Esophagus squamous epithelium (tissue), 5 donors: Measurements from ENCODE around the gene ELK1. TPM values are rescaled to one million over a fixed set of nuclear protein-coding genes. Genes with fewer than 3 reads are reported as not detected.

ENCODE experiments used
- DNase-seq: peaks from one replicate; lab custom pipeline; 2025; lab: John Stamatoyannopoulos, UW
- H3K27ac ChIP-seq, 4 donors: fragments of 200-600 bp; sonication (generic); one replicate each; pipeline ENCODE4 v1.5.1; 2016 to 2019; ENCODE audit warnings: mild to moderate bottlenecking in 1 of 4
- H3K27me3 ChIP-seq, 4 donors: fragments of 200-600 bp; sonication (generic); 1 replicate in 3 of 4; 2 replicates in 1 of 4; pipeline versions ENCODE4 v1.5.1 to v1.6.0; 2017 to 2021; ENCODE audit warnings: antibody characterized with exemption in 1 of 4
- H3K36me3 ChIP-seq, 3 donors: fragments of 200-600 bp; sonication (generic); one replicate each; pipeline ENCODE4 v1.5.1; 2016 to 2019
- H3K4me1 ChIP-seq, 3 donors: fragments of 200-600 bp; sonication (generic); one replicate each; pipeline ENCODE4 v1.5.1; 2017 to 2019
- H3K4me3 ChIP-seq, 4 donors: fragments of 200-600 bp; sonication (generic); 1 replicate in 3 of 4; 2 replicates in 1 of 4; pipeline ENCODE4 v1.5.1; 2016 to 2019; ENCODE audit warnings: mild to moderate bottlenecking in 2 of 4, moderate library complexity in 1 of 4
- H3K9me3 ChIP-seq, 3 donors: fragments of 200-600 bp; sonication (generic); one replicate each; pipeline ENCODE4 v1.5.1; 2016 to 2019
- POLR2A ChIP-seq, 4 donors: fragments of 450-650 bp; IDR thresholded peaks; one replicate each; pipeline ENCODE4 v1.6.1; 2017; ENCODE audit warnings: antibody characterized with exemption in 4 of 4, mild to moderate bottlenecking in 4 of 4, moderate library complexity in 3 of 4
- WGBS, 2 donors: methylation state at CpG; one replicate each; pipeline ENCODE4 v1.1.5; 2018; 5-methylcytosine and 5-hydroxymethylcytosine counted together
- intact Hi-C: fragments of 100-400 bp; cut with DNase I; formaldehyde crosslinking; loops from one replicate; pipeline ENCODE4 v1.15.0; 2022
- total RNA-seq, 4 donors: library from RNA; depleted of rRNA; stranded (reverse); fragments of >200 nt; gene quantifications; one replicate each; pipeline ENCODE4 v1.1.0, GENCODE V29; 2016
- TF ChIP-seq, protein P1 (sequence below), 6 experiments: fragments of 450-650 bp in 4 of 6; fragments of 200-600 bp in 2 of 6; sonication (generic) in 2 of 6; IDR thresholded peaks; one replicate each; pipeline ENCODE4 v1.5.1; 2016 to 2019; ENCODE audit warnings: antibody characterized with exemption in 6 of 6, mild to moderate bottlenecking in 4 of 6, moderate library complexity in 4 of 6
- donor health status: DM: yes; HTN: yes; CAD: no.

ELK1 gene
- total RNA-seq, 4 donors from 2014 or later: 11.4 to 22.6 (median 15.9) TPM

GRCh38 chrX:47634871-47635575 is 15.3 kb downstream of the ELK1 start:
- Histone ChIP-seq H3K4me1 (no peaks in the 10 kb centered on the region), H3K9me3 (peaks cover 0 to 6% (median 0%) of the 10 kb centered on the region in 3 donors), H3K4me3 (no peak overlapping the region), H3K27ac (no peak overlapping the region), H3K27me3 (no peaks in the 10 kb centered on the region), H3K36me3 (peaks cover 3 to 57% (median 13%) of the 10 kb centered on the region in 3 donors)
- no peak for TF ChIP-seq POLR2A (IDR thresholded peaks at IDR 0.05)
- TF ChIP-seq, protein P1, sequence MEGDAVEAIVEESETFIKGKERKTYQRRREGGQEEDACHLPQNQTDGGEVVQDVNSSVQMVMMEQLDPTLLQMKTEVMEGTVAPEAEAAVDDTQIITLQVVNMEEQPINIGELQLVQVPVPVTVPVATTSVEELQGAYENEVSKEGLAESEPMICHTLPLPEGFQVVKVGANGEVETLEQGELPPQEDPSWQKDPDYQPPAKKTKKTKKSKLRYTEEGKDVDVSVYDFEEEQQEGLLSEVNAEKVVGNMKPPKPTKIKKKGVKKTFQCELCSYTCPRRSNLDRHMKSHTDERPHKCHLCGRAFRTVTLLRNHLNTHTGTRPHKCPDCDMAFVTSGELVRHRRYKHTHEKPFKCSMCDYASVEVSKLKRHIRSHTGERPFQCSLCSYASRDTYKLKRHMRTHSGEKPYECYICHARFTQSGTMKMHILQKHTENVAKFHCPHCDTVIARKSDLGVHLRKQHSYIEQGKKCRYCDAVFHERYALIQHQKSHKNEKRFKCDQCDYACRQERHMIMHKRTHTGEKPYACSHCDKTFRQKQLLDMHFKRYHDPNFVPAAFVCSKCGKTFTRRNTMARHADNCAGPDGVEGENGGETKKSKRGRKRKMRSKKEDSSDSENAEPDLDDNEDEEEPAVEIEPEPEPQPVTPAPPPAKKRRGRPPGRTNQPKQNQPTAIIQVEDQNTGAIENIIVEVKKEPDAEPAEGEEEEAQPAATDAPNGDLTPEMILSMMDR (IDR thresholded peaks at IDR 0.05): no peak
- intact Hi-C loops: no loop called here
- no peak for DNase-seq
- 78 to 89% methylated on average over 15 to 16 of the region's 16 CpGs for WGBS, 2 donors

- WGBS, 2 donors: 68 to 83% methylated on average over 14 of the region's 14 CpGs
- Histone ChIP-seq H3K27me3 (no peaks in the 10 kb centered on the region), H3K4me1 (no peaks in the 10 kb centered on the region), H3K36me3 (peaks cover 3 to 47% (median 13%) of the 10 kb centered on the region in 3 donors), H3K4me3 (no peak overlapping the region), H3K9me3 (no peaks in the 10 kb centered on the region), H3K27ac (no peak overlapping the region)
- intact Hi-C loops: no loop called here
- no peak for DNase-seq
- TF ChIP-seq, protein P1 (IDR thresholded peaks at IDR 0.05): no peak
- TF ChIP-seq POLR2A (IDR thresholded peaks at IDR 0.05): no peak
These were observed 16.4 kb downstream of the ELK1 start for GRCh38 chrX:47633689-47634590.

- WGBS, 2 donors: 54 to 68% methylated on average over 4 of the region's 4 CpGs
- Histone ChIP-seq H3K36me3 (peaks cover 3 to 34% (median 8%) of the 10 kb centered on the region in 3 donors), H3K4me3 (no peak overlapping the region), H3K9me3 (no peaks in the 10 kb centered on the region), H3K4me1 (no peaks in the 10 kb centered on the region), H3K27me3 (no peaks in the 10 kb centered on the region), H3K27ac (no peak overlapping the region)
- TF ChIP-seq POLR2A (IDR thresholded peaks at IDR 0.05): no peak
- no peak for DNase-seq
- intact Hi-C loops: no loop called here
These were observed 17.7 kb downstream of the ELK1 start for GRCh38 chrX:47632666-47633065.

GRCh38 chrX:47631676-47632075 is 18.7 kb downstream of the ELK1 start:
- Histone ChIP-seq H3K27ac (no peak overlapping the region), H3K9me3 (no peaks in the 10 kb centered on the region), H3K36me3 (peaks cover 3 to 24% (median 4%) of the 10 kb centered on the region in 3 donors), H3K4me3 (no peak overlapping the region), H3K27me3 (no peaks in the 10 kb centered on the region), H3K4me1 (no peaks in the 10 kb centered on the region)
- WGBS, 2 donors: 76 to 96% methylated on average over 5 of the region's 5 CpGs
- intact Hi-C loops: no loop called here
- no peak for DNase-seq
- no peak for TF ChIP-seq POLR2A (IDR thresholded peaks at IDR 0.05)
- TF ChIP-seq, protein P1 (IDR thresholded peaks at IDR 0.05): no peak

DNA sequence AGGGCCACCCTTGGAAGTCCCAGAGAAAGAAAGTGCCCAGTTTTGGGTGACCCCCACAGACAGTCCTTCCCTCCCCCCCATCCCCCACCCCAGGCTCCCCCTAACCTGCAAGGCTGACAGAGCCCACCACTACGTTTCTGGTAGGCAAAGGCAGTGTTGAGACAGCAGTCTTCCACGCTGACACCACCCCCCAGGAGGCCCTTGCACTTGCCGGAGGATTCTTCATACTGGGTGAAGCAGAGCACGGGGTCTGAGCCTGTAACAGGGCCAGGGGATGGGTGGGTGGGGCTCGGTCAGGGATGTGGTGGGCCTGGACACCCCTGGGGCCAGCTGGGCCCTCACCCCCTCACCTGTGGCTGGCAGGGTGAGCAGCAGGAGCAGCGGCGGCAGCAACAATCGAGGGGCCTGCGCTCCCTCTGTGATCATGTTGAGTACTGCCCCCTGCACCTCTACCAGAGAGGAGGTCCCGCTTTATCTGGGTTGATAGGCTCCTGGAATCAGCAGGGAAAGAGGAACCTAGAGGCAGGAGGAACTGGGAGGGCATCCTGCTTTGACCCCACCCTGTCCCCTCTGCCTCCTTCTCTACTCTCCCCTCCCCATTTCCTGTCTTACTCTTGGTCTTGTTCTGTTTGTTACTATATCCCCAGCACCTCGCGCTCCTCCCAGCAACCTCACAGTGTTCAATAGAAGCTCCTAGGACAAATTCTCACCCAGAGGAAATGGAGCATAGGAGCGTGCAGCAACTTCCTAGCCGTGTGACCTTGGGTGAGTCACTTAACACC is 20.8 kb downstream of the ELK1 start, which contains the start of gene CFP:
CFP (minus strand) TSS at position 512 of the 782 bp plus-strand sequence; CDS start at position 426, 86 bp downstream.
- peaks cover 0 to 3% (median 0%) of the 10 kb centered on the region in 3 donors for H3K36me3 ChIP-seq
- no peak for TF ChIP-seq POLR2A (IDR thresholded peaks at IDR 0.05)
- TF ChIP-seq, protein P1 (IDR thresholded peaks at IDR 0.05): no peak
- DNase-seq: no peak
- WGBS, 2 donors: 47 to 60% methylated on average over 1 to 4 of the region's 14 CpGs
- H3K27me3 ChIP-seq: no peaks in the 10 kb centered on the region
- peak within 1 kb of the TSS in 1 of 4 donors; percentile 28 for H3K27ac ChIP-seq
- intact Hi-C loops: no loop called here
- H3K9me3 ChIP-seq: no peaks in the 10 kb centered on the region
- no peaks in the 10 kb centered on the region for H3K4me1 ChIP-seq
- peak within 1 kb of the TSS in 1 of 4 donors; percentile 34 for H3K4me3 ChIP-seq
